Skin epidermis (tissue), 12 donors: Measurements from ENCODE around the gene COL25A1.

ENCODE experiments used
- H3K27ac ChIP-seq, 21 experiments: fragments of 200-600 bp; sonication (generic) in 11 of 21; one replicate each; pipeline ENCODE4 v1.5.0; 2020; ENCODE audit warnings: mild to moderate bottlenecking in 3 of 21, inconsistent platforms in 2 of 21, moderate library complexity in 2 of 21
- H3K4me3 ChIP-seq, 7 experiments: fragments of 200-600 bp; sonication (generic) in 2 of 7; one replicate each; pipeline ENCODE4 v1.5.0; 2020; ENCODE audit warnings: inconsistent platforms in 2 of 7, mild to moderate bottlenecking in 2 of 7, moderate library complexity in 1 of 7

COL25A1 gene

GRCh38 chr4:108851366-108851765 lies 451.1 kb downstream of the COL25A1 start:
- H3K27ac ChIP-seq = peak overlapping the region in 1 of 21 experiments; percentile 29
- H3K4me3 ChIP-seq = no peak overlapping the region

DNA sequence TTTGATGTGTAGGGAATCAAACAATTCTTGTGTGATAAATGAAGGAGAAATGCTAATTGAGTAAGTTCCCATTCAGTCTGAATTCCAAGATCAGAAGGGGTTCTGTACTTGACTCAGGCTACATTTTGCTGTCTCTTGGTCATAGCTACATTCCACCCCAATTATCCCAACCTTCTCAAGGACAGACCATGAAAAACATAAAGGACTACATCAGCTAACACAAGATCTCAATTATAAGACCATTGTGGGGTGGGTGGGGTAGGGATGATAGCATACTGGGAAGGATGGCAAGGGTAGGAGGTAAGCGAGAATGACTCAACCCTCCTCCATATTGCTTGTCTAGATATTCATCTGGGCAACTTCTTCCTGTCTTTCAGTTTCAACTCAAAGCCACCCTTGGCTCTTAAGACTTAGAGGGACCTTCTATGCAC lies 452.2 kb downstream of the COL25A1 start:
- peak overlapping the region in 3 of 21 experiments; percentile 29 to 59 (median 40) for H3K27ac ChIP-seq
- H3K4me3 ChIP-seq = no peak overlapping the region

- peak overlapping the region in 2 of 21 experiments; percentile 34 to 43 for H3K27ac ChIP-seq
- no peak overlapping the region for H3K4me3 ChIP-seq
These were observed 452.8 kb downstream of the COL25A1 start for GRCh38 chr4:108849611-108850168.

DNA sequence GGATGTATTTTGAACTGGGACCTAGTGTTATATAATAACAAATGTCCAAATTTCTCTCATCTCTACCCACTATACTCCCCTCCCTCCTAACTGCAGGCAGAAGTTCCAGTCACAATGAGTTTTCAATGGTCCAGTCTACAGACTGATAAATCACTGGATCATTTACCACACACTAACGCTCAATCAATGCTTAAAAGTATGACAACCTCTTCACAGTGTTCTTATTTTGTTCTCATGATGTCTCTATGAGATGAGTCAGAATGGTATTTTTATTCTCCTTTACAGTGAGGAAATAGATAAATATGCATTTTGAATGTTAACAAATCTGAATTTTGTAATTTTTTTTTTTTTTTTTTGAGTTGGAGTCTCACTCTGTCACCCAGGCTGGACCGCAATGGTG lies 455.9 kb downstream of the COL25A1 start:
- H3K27ac ChIP-seq = no peak overlapping the region

DNA sequence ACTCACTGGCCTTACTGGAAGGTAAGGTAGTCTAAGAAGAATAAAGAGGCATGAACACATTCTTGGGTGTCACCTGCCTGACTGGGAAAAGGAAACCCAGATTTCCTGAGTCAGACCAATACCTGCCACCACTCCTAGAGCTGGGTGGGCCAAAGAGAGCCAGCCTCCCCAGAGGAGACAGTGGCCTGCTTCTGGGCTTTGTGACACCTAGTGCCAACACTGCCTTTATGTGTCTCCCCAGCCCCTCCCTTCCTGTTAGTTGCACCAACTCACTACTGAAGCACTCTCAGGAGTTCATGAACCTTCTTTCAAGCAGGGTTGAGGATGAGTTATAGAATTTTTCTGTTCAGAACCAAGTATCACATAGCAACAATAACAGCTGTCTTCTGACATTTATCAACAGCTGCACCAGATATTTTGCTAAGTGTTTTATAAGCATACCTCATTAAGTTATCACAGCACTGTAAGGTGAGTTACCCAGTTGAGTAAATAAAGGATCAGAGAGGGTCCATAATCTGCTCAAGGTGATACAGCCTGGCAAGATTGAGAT lies 462.0 kb downstream of the COL25A1 start:
- Histone ChIP-seq H3K27ac (no peak overlapping the region), H3K4me3 (no peak overlapping the region)

More for the DNA sequence above, 455.9 kb downstream of the COL25A1 start:
- no peak overlapping the region for H3K4me3 ChIP-seq

- no peak overlapping the region for H3K4me3 ChIP-seq
- H3K27ac ChIP-seq = no peak overlapping the region
These were observed 463.1 kb downstream of the COL25A1 start for GRCh38 chr4:108839333-108839732.

GRCh38 chr4:108838451-108838850 lies 464.0 kb downstream of the COL25A1 start:
- Histone ChIP-seq H3K27ac (no peak overlapping the region), H3K4me3 (no peak overlapping the region)

DNA sequence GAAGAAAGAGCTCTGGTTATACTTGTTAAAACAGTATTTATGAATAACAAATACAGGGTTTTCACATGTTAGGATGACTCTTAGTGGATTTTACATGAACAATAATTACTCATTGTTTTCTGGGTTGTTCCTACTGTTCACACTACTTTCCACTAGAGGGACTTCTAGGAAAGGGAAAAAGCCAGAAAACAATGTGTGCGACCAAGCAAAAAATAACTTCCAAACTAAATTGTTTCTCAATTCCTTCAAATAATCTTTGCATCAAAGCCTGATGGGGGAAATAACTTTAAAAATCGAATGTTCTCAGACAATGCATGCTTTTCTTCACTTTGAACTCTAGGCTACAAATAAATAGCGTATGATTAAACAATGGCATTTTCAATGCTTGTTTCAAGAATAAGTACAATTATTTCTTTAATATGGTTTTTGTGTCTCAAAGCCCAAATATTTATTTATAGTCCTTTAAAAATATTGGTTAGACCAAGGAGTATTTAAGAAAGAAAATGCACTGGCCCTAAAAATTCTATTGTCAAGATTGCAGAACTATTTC lies 467.5 kb downstream of the COL25A1 start:
- H3K27ac ChIP-seq = peak overlapping the region in 2 of 21 experiments; percentile 56 to 82
- H3K4me3 ChIP-seq = no peak overlapping the region

DNA sequence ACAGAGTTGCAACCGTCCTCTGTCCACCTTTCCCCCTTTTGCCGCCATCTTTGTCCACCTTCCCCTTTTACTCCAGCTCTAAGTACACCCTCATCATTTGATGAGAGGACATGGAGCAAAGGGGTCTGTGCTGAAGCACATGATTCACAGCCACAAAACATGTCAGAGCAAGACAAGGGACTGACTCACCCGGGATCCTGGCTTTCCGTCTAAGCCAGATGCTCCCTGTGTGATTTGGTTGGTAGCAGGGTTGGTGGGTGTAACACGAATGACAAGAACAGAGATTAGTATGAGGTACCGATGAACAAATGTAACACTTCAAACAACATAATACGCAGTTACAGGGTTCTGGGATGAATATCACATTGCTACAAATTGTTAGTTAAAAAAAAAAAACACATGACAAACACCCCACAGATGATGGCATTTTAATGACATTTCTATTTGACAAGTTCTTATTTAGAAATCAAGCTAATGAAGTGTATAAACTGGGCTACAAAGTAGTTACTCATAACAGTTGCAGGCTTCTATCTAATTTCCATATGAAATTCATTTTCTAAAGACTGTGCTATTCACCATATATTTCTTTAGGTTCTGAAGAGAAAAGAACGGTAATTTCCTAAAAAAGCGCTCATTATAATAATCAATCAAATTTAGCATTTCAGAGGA lies 468.2 kb downstream of the COL25A1 start:
- no peak overlapping the region for H3K4me3 ChIP-seq
- H3K27ac ChIP-seq = peak overlapping the region in 4 of 21 experiments; percentile 24 to 82 (median 66)

- H3K4me3 ChIP-seq = no peak overlapping the region
- peak overlapping the region in 2 of 21 experiments; percentile 24 to 82 for H3K27ac ChIP-seq
These were observed 469.4 kb downstream of the COL25A1 start for GRCh38 chr4:108833046-108833445.

DNA sequence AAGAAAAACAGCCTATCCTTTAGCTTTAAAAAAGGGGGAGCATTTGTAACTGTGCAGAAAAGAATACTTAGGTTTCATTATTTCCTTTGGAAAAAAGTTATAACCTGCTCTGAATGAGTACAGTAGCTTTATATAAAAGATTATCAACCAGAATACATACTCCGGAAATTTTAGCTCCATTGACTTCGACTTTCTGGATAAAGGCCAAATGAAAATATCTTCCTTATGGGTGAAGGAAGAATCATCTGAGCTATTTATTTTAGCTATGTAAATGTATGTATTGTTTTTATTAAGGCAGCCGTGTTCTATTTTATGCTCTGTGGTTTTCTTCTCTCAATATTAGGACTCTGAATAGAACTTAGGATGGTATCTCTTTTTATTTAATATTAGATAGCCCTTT lies 470.6 kb downstream of the COL25A1 start:
- Histone ChIP-seq H3K27ac (no peak overlapping the region), H3K4me3 (no peak overlapping the region)

GRCh38 chr4:108831291-108831690 lies 471.2 kb downstream of the COL25A1 start:
- no peak overlapping the region for H3K27ac ChIP-seq
- H3K4me3 ChIP-seq = no peak overlapping the region

DNA sequence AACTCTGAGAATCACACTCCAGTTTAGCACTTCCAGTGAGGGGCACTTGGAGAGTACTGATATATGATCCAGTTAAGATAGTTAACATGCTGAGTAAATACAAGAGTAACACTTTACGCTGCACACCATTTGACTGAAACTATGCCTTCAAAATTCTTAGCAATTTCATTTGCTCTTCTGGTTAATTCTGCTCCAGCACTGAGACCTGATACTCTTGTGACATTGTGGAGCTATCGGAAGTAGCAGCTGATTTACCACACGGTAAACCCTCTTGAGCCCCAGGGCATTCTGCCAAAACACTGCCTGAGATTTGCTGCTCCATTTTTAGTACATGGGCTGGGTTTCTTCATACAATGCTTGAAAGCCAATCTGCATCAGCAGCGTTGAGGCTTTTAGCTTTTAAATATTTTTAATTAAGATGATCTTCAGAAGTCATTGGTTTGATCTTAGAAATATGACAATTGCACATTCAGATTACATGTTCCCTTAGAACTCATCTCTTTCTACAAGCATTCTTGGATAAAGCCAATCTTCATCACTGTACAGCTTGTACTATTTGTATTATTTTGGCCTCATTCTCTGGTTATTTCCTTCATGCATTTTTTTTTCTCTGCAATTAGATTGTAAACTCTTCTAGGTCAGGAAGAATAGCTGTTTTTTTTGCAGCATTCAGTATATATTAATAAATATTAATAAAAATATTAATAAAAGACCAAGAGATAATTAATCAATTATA lies 471.8 kb downstream of the COL25A1 start:
- no peak overlapping the region for H3K27ac ChIP-seq
- H3K4me3 ChIP-seq = no peak overlapping the region

GRCh38 chr4:108829966-108830492 lies 472.4 kb downstream of the COL25A1 start:
- Histone ChIP-seq H3K4me3 (no peak overlapping the region), H3K27ac (no peak overlapping the region)

GRCh38 chr4:108828620-108829019 lies 473.8 kb downstream of the COL25A1 start:
- Histone ChIP-seq H3K4me3 (no peak overlapping the region), H3K27ac (no peak overlapping the region)

DNA sequence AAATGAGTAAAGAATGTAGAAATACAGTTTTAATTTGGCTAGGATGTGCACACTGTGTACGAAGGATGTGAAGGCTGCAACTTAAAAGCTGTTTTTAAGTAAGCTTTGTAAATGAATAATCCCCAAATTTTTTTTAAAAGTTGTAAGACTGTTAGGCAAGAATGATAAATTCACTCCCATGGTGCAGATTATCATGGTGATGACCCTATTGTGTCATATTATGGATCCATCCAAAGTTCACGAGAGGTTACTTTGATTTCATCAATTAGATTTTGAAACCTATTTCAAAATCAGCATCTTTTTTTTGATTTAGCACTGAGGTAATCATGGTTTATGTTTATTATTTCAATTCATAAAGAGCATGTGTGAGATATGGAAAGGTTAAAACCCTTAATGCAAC lies 476.7 kb downstream of the COL25A1 start:
- H3K27ac ChIP-seq = no peak overlapping the region
- no peak overlapping the region for H3K4me3 ChIP-seq

- Histone ChIP-seq H3K27ac (no peak overlapping the region), H3K4me3 (no peak overlapping the region)
These were observed 481.0 kb downstream of the COL25A1 start for GRCh38 chr4:108821351-108821930.

DNA sequence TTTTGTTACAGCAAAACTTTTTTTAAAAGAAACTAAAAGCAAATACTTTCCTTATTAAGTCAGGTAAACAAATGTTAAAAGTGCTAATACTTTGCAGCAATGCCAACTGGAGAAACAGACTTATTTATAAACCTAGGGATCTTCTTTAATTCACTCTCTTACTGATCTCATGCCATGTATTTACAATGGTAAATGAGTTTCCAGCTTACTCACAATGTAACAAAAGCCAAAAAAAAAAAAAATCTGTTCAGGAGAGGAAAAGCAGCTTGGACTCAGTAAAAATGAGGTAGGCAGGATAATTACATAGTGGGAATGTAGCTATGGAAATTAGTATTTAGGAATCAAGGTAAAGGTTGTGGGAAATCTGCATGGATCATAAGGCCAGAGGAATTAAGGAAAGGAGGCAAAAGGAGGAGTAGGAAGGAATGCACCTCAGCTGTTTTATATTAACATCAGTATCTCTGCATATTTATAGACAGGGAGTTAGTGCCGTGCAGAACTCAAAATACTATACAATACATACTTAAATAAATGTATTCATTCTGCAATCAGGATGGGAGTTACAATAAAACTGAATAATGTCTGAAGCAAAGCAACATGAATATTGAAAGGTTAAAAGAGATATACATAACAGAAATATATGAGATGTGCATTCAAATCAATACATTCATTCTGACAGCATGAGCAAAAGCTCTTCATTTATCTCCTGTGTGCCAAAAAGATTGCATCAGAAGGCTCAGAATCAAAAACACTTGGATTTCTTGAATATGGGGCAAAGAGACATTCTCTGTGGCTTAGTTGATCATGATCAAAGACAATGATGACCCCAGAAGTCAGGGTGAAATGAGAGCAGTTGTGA lies 481.7 kb downstream of the COL25A1 start:
- no peak overlapping the region for H3K27ac ChIP-seq
- no peak overlapping the region for H3K4me3 ChIP-seq

GRCh38 chr4:108814326-108814725 lies 488.1 kb downstream of the COL25A1 start:
- no peak overlapping the region for H3K27ac ChIP-seq
- H3K4me3 ChIP-seq = no peak overlapping the region
